ENCODE data around the gene MAPK4. TPM values are rescaled to one million over a fixed set of nuclear protein-coding genes. Genes with fewer than 3 reads are reported as not detected.

Gene MAPK4
- total RNA-seq, result under 0.01 and 0.63 TPM in 2 replicates

GRCh38 chr18:50559752-50560680 is at the start of gene MAPK4:
TSS of gene MAPK4 (plus strand) at chr18:50560087. CDS start at chr18:50663959, 103,872 bp downstream.

Other genes with a start within 250 kb of the MAPK4 start
- gene SKA1, start 185.0 kb upstream of the MAPK4 start, total RNA-seq, result 1.4 and 35.8 TPM in 2 replicates

Data from mesangial cell (primary cell).